Sigmoid colon (tissue), 7 donors: ENCODE measurements around the gene AGPAT2. TPM values are rescaled to one million over a fixed set of nuclear protein-coding genes. Genes with fewer than 3 reads are reported as not detected.

Source experiments
- DNase-seq: peaks from one replicate; pipeline ENCODE4 v3.0.0-alpha.2; 2019
- H3K27ac ChIP-seq, 4 donors: fragments of 200-600 bp; sonication (generic); one replicate each; pipeline ENCODE4 v1.5.1; 2016 to 2019; ENCODE audit warnings: mild to moderate bottlenecking in 1 of 4
- H3K27me3 ChIP-seq, 3 donors: fragments of 200-600 bp; sonication (generic); one replicate each; pipeline ENCODE4 v1.5.1; 2019; ENCODE audit warnings: mild to moderate bottlenecking in 1 of 3
- H3K36me3 ChIP-seq, 4 donors: fragments of 200-600 bp; sonication (generic); one replicate each; pipeline ENCODE4 v1.5.1; 2016 to 2019
- H3K4me1 ChIP-seq, 4 donors: fragments of 200-600 bp; sonication (generic); one replicate each; pipeline ENCODE4 v1.5.1; 2017 to 2019
- H3K4me3 ChIP-seq, 4 donors: fragments of 200-600 bp; sonication (generic); one replicate each; pipeline ENCODE4 v1.5.1; 2017 to 2019; ENCODE audit warnings: mild to moderate bottlenecking in 2 of 4, moderate library complexity in 1 of 4
- H3K9me3 ChIP-seq, 4 donors: fragments of 200-600 bp in 3 of 4; sonication (generic) in 3 of 4; one replicate each; pipeline versions ENCODE4 v1.5.1 to v1.6.1; 2013 to 2019
- EP300 ChIP-seq, 4 donors: sonication (generic); formaldehyde crosslinking; IDR thresholded peaks; one replicate each; pipeline ENCODE4 v1.6.1; 2017; ENCODE audit warnings: antibody characterized with exemption in 4 of 4
- POLR2A ChIP-seq, 2 donors: fragments of 450-650 bp; IDR thresholded peaks; one replicate each; pipeline ENCODE4 v1.6.1; 2016; ENCODE audit warnings: antibody characterized with exemption in 2 of 2, mild to moderate bottlenecking in 2 of 2, moderate library complexity in 2 of 2
- POLR2AphosphoS5 ChIP-seq, 4 donors: sonication (generic); formaldehyde crosslinking; IDR thresholded peaks; one replicate each; pipeline ENCODE4 v1.6.1; 2017; ENCODE audit warnings: antibody characterized with exemption in 4 of 4
- WGBS, 2 donors: extraction: QIAGEN DNeasy Blood & Tissue Kit; methylation state at CpG; one replicate each; pipeline ENCODE4 v1.1.7; 2013; 5-methylcytosine and 5-hydroxymethylcytosine counted together
- intact Hi-C: fragments of 100-400 bp; cut with DNase I; formaldehyde crosslinking; loops from one replicate; pipeline ENCODE4 v1.15.1; 2023
- polyA plus RNA-seq, 3 donors: library from polyadenylated mRNA; stranded (reverse); fragments of 200-250 nt; gene quantifications; one replicate each; pipeline ENCODE4 v1.2.3, GENCODE V29; 2013
- total RNA-seq, 4 donors: library from RNA; depleted of rRNA; stranded (reverse); fragments of >200 nt; gene quantifications; one replicate each; pipeline ENCODE4 v1.1.0, GENCODE V29; 2016
- TF ChIP-seq, protein P1 (sequence below), 4 experiments: fragments of 450-650 bp in 3 of 4; fragments of 200-600 bp in 1 of 4; IDR thresholded peaks; one replicate each; pipeline ENCODE4 v1.5.1; 2016 to 2019; ENCODE audit warnings: antibody characterized with exemption in 4 of 4, mild to moderate bottlenecking in 3 of 4, moderate library complexity in 2 of 4
- donor health status: healthy with polysubstance abuse.
- donor health status: Bipolar disorder and iron deficiency.
- donor health status: healthy.

Gene AGPAT2
- total and polyA plus RNA-seq, 7 donors, result 28.0 to 345 (median 62.4) TPM

DNA sequence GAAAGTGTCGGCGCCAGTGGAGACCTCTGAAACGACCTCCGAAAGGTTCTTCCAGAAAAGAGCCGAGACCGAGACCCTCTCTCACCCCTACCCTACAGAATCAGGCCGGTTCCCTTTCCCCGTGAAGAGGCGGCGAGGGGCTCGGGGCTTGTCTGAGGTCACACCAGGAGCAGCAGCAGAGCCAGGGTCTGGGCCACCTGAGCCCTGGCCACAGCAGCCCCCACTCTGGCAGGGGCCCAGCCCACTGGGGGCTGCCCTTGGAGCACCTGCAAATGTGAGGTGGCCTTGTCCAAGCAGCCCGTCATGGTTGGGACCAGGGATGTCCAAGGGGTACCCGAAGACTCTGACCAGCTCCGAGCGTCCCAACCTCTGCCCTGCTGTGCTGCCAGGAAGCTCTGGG is 9.2 kb downstream of the AGPAT2 start:
- intact Hi-C loops, result no loop called here
- H3K27me3 ChIP-seq, result no peaks in the 10 kb centered on the region
- peaks cover 0 to 35% (median 5%) of the 10 kb centered on the region in 4 donors for H3K36me3 ChIP-seq
- H3K9me3 ChIP-seq, result no peaks in the 10 kb centered on the region
- no peak overlapping the region for H3K27ac ChIP-seq
- 93 to 94% methylated on average over 15 of the region's 15 CpGs for WGBS, 2 donors
- no peak for DNase-seq
- TF ChIP-seq POLR2A (IDR thresholded peaks at IDR 0.05) (no peak), POLR2AphosphoS5 (IDR thresholded peaks at IDR 0.05) (no peak), EP300 (IDR thresholded peaks at IDR 0.05) (no peak)
- TF ChIP-seq, protein P1, sequence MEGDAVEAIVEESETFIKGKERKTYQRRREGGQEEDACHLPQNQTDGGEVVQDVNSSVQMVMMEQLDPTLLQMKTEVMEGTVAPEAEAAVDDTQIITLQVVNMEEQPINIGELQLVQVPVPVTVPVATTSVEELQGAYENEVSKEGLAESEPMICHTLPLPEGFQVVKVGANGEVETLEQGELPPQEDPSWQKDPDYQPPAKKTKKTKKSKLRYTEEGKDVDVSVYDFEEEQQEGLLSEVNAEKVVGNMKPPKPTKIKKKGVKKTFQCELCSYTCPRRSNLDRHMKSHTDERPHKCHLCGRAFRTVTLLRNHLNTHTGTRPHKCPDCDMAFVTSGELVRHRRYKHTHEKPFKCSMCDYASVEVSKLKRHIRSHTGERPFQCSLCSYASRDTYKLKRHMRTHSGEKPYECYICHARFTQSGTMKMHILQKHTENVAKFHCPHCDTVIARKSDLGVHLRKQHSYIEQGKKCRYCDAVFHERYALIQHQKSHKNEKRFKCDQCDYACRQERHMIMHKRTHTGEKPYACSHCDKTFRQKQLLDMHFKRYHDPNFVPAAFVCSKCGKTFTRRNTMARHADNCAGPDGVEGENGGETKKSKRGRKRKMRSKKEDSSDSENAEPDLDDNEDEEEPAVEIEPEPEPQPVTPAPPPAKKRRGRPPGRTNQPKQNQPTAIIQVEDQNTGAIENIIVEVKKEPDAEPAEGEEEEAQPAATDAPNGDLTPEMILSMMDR (IDR thresholded peaks at IDR 0.05), result no peak
- no peaks in the 10 kb centered on the region for H3K4me1 ChIP-seq
- H3K4me3 ChIP-seq, result no peak overlapping the region

DNA sequence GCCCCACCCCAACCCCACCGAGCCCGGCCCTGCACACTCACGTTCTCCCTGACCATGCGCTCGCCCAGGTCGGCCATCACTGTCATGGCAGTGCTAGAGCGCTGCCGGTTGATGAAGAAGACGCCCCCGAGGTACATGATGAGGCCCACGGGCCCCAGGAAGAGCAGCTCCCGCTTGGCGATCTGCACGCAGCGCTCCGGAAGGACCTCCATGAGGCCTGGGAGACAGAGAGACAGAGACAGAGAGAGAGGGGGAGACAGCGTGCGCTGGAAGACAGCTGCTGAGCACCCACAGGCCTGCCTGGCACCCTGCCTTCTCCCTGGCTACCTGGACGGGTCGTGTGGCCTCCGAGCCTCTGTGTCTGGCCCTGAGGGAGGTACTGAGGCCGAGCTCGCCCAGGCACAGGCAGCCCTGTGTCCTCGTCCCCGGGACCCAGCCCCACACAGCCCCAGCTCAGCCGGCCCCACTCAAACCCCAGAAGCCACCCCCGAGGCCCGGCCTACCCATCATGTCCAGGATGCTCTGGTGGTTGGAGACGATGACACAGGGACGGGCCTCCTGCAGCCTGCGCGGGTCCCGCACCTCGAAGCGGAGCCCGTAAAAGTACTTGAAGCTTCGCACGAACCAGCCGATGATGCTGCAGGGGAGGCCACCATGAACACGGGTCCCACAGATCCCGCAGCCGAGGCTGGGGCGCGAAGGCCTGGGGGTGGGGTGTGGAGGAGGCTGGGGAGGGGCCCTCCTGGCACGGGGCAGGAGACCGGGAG is 10.2 kb downstream of the AGPAT2 start:
- intact Hi-C loops, result no loop called here
- H3K36me3 ChIP-seq, result peaks cover 0 to 36% (median 5%) of the 10 kb centered on the region in 4 donors
- H3K4me3 ChIP-seq, result no peak overlapping the region
- TF ChIP-seq POLR2A (IDR thresholded peaks at IDR 0.05), result no peak
- peak in 1 of 4 donors; percentile 16 for TF ChIP-seq POLR2AphosphoS5 (IDR thresholded peaks at IDR 0.05)
- WGBS, 2 donors, result 91 to 92% methylated on average over 46 of the region's 46 CpGs
- no peaks in the 10 kb centered on the region for H3K4me1 ChIP-seq
- H3K27ac ChIP-seq, result no peak overlapping the region
- no peaks in the 10 kb centered on the region for H3K9me3 ChIP-seq
- H3K27me3 ChIP-seq, result no peaks in the 10 kb centered on the region
- no peak for DNase-seq

DNA sequence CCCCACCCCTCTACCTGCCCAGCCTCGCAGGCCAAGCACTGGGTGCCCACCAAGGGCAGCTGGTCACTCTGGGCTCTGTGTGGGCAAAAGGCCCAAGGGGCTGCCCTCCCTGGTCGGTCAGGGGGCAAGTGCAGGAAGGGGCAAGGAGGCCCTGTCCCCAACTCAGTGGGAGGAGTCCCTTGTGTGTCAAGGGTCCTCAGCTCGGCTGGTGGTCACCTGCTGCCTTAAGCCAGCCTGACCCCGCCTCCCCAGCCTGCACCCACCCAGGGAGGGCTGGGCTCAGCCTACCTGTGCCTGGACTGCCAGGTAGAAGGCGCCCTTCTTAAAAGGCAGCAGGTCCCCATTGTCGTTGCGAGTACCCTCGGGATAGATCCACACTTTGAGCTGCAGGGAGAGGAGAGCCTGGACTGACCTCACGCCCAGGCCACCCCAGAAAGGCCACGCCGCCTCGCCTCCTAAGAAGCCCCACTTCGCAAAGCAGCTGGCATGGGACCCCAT is 10.9 kb downstream of the AGPAT2 start:
- intact Hi-C loops, result no loop called here
- TF ChIP-seq POLR2AphosphoS5 (IDR thresholded peaks at IDR 0.05) (peak in 1 of 4 donors; percentile 36), POLR2A (IDR thresholded peaks at IDR 0.05) (no peak)
- Histone ChIP-seq H3K36me3 (peaks cover 0 to 36% (median 5%) of the 10 kb centered on the region in 4 donors), H3K9me3 (no peaks in the 10 kb centered on the region), H3K27ac (no peak overlapping the region), H3K4me1 (peaks cover 0 to 6% (median 0%) of the 10 kb centered on the region in 4 donors), H3K27me3 (peaks cover 0 to 5% (median 2%) of the 10 kb centered on the region in 3 donors), H3K4me3 (no peak overlapping the region)
- no peak for DNase-seq
- 90 to 93% methylated on average over 13 of the region's 13 CpGs for WGBS, 2 donors

DNA sequence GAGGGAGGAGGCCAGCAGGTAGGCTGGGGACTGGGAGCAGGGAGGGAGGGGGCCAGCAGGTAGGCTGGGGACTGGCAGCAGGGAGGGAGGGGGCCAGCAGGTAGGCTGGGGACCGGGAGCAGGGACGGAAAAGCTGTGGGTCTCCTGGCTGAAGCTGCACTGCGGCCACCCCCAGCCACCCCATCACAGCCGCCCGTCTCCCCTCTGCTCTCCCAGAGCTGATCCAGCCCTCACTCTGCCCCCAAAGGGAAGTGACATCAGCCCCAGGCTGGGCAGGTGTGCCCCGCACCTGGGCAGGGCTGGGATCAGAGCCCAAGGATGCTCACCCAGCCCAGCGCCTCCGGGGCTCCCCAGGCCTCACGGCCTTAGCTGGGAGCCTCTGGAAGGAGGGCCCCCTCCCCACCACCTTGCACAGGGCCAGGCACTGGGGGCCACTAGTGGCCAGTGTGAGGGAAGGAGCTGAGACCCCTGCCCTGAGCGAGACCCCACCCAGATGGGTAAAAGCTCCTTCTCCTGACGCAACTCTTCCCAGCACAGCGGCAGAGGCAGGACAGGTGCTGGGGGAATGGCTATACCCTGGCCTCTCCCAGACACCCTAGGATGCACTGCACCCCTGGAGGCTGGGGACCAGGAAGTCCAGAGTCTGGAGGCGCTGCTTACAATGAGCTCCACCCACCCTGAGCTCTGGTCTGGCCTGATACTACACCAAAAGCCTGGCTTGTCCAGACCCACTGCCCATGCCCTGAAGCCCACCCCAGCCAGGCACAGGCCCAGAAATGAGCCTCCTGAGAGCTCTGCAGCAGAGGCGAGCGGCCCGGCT is 11.6 kb downstream of the AGPAT2 start:
- no peak for DNase-seq
- peaks cover 0 to 10% (median 4%) of the 10 kb centered on the region in 3 donors for H3K27me3 ChIP-seq
- peaks cover 0 to 36% (median 5%) of the 10 kb centered on the region in 4 donors for H3K36me3 ChIP-seq
- TF ChIP-seq EP300 (IDR thresholded peaks at IDR 0.05) (no peak), POLR2A (IDR thresholded peaks at IDR 0.05) (no peak), POLR2AphosphoS5 (IDR thresholded peaks at IDR 0.05) (no peak)
- TF ChIP-seq, protein P1 (IDR thresholded peaks at IDR 0.05), result no peak
- H3K27ac ChIP-seq, result no peak overlapping the region
- intact Hi-C loops, result no loop called here
- H3K9me3 ChIP-seq, result no peaks in the 10 kb centered on the region
- no peak overlapping the region for H3K4me3 ChIP-seq
- WGBS, 2 donors, result 41 to 76% methylated on average over 16 of the region's 16 CpGs
- H3K4me1 ChIP-seq, result peaks cover 0 to 7% (median 0%) of the 10 kb centered on the region in 4 donors

DNA sequence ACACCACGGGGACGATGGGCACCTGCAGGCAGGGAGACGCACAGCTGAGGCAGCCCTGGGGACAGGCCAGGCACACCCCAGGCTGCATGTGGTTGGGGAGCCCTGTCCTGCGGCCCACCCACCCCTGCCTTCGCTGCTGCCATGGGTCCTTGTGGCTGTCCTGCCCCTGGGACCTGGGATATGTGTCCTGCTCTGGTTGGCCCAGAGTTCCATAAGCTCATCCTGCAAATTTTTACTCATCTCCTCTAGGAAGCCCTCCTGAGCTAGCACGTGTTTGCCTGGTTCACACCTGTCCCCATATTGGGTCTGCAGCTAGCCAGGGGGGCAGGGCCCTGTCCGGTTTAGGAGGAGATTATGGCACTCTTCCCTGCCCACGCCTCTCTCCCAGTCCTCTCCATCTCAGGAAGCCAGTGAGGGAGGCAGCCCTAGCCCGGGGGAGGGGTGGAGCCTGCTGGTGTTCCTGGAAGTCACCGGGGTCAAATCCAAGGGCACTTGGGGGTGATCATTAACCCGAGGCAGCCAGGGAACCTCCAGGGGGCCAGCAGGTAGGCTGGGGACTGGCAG is 12.4 kb downstream of the AGPAT2 start:
- no peak for TF ChIP-seq POLR2A (IDR thresholded peaks at IDR 0.05)
- TF ChIP-seq POLR2AphosphoS5 (IDR thresholded peaks at IDR 0.05), result peak in 1 of 4 donors; percentile 34
- H3K27ac ChIP-seq, result no peak overlapping the region
- no peaks in the 10 kb centered on the region for H3K9me3 ChIP-seq
- peaks cover 0 to 36% (median 5%) of the 10 kb centered on the region in 4 donors for H3K36me3 ChIP-seq
- no peak overlapping the region for H3K4me3 ChIP-seq
- intact Hi-C loops, result no loop called here
- 45 to 68% methylated on average over 11 of the region's 11 CpGs for WGBS, 2 donors
- H3K4me1 ChIP-seq, result peaks cover 0 to 7% (median 0%) of the 10 kb centered on the region in 4 donors
- no peak for DNase-seq
- peaks cover 0 to 18% (median 4%) of the 10 kb centered on the region in 3 donors for H3K27me3 ChIP-seq
